Activated T-helper 1 cell treated with anti-CD3 and anti-CD28 coated beads, Interleukin-12 subunit alpha, Interleukin-12 subunit beta, Interleukin-2, Interleukin-4 antibody, amounts not matched to agents 30 ng/mL and 10 ng/mL and 1 ng/mL, durations not matched to agents 14 hours and 24 hours and 36 hours (primary cell): ENCODE data around the gene KCNA2. TPM values are rescaled to one million over a fixed set of nuclear protein-coding genes. Genes with fewer than 3 reads are reported as not detected.

Experiments used
- DNase-seq: peaks from one replicate; pipeline ENCODE4 v3.0.0; 2021; ENCODE audit warnings: low spot score
- H3K27ac Mint-ChIP-seq: one replicate; pipeline ENCODE4 v1.8.0; 2021; ENCODE audit warnings: mild to moderate bottlenecking, mixed read lengths
- H3K27me3 Mint-ChIP-seq: one replicate; pipeline ENCODE4 v1.8.0; 2022; ENCODE audit warnings: mild to moderate bottlenecking, moderate library complexity, mixed read lengths; ENCODE audit not compliant: insufficient read depth
- H3K36me3 Mint-ChIP-seq: one replicate; pipeline ENCODE4 v1.8.0; 2021; ENCODE audit warnings: low read depth, mixed read lengths
- H3K4me1 Mint-ChIP-seq: one replicate; pipeline ENCODE4 v1.8.0; 2021; ENCODE audit warnings: low read depth, mixed read lengths
- H3K4me3 Mint-ChIP-seq: one replicate; pipeline ENCODE4 v1.8.0; 2021; ENCODE audit warnings: mild to moderate bottlenecking, moderate library complexity, mixed read lengths
- H3K9me3 Mint-ChIP-seq: one replicate; pipeline ENCODE4 v1.8.0; 2021; ENCODE audit warnings: mixed read lengths
- intact Hi-C: fragments of 100-400 bp; cut with micrococcal nuclease; formaldehyde crosslinking; loops from one replicate; pipeline ENCODE4 v1.15.1; 2024
- total RNA-seq: library from RNA; stranded (reverse); gene quantifications from 2 replicates; pipeline ENCODE4 v1.2.3, GENCODE V29; 2022

KCNA2 gene
- total RNA-seq, 1 donor from 2014 or later, result 1.7 TPM

DNA sequence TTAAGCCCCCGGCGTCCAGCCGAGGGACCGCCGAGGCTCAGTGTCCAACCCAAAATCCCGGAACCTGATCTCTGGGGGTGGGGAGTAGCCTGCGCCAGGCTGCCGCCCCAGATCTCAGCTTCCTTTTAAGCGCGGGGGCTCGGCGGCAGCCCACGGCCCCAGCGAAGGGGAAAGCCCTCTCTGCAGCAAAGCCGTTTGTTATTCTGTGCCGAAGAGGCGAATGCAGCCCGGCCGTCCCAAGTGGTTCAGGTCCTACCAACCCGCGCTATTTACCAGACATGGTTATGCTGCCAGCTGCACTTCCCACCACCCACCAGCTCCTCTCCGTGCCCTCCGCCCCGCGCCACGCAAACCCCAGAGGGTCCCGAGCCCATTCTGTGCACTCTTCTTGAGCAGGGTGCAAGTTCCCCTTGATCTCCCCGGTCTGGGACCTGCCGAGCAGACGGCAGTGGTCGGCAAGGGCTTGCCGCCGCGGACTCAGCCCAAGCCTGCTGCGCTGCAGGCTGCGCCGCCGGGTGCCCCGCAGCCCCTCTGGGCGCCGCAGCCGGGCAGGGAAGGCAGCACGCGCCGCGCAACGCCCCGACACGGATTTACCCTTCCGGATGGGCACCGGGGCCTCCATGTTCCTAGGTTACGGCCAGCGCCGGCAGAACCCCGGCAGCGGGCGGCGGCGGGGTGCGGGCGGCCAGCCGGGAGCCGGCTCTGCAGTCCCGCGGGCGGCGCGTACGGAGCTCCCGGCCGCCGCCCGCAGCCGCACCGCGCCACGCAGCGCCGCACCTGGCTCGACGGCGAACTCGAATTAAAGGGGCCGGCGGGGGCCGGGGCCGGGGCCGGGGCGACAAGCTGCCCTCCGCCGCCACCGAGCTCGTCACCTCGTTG lies 738 bp upstream of the KCNA2 start:
- peaks cover 38% of the 10 kb centered on the region for H3K4me1 Mint-ChIP-seq
- H3K9me3 Mint-ChIP-seq, result no peaks in the 10 kb centered on the region
- intact Hi-C loops, result no loop called here
- DNase-seq, result no peak
- H3K4me3 Mint-ChIP-seq, result peak overlapping the region; percentile 83
- H3K27ac Mint-ChIP-seq, result no peak overlapping the region
- peaks cover 38% of the 10 kb centered on the region for H3K27me3 Mint-ChIP-seq
- peaks cover 14% of the 10 kb centered on the region for H3K36me3 Mint-ChIP-seq

DNA sequence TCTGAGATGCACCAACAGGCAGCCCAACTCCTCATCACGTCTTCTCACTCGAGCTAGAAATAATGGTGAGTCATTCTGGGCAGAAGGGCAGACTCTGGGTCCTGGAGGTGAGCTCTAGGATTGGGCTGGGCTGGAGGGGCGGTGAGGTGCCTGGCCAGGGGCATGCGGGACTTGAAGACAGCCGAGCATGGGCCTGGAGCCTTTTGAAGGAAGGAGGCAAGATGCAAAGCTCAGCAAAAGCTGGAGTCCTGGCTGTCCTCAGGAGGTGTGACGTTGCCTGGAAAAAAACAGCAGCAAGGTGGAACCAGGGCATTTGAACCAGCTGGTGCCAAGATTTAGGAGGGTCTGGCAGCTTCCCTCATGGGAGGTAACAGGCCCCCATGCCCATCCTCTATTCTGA lies 712 bp downstream of the KCNA2 start:
- Mint-ChIP-seq H3K27ac (no peak overlapping the region), H3K4me3 (peak overlapping the region; percentile 17), H3K4me1 (peaks cover 30% of the 10 kb centered on the region), H3K36me3 (peaks cover 16% of the 10 kb centered on the region), H3K27me3 (peaks cover 38% of the 10 kb centered on the region), H3K9me3 (no peaks in the 10 kb centered on the region)
- DNase-seq, result no peak
- intact Hi-C loops, result no loop called here

DNA sequence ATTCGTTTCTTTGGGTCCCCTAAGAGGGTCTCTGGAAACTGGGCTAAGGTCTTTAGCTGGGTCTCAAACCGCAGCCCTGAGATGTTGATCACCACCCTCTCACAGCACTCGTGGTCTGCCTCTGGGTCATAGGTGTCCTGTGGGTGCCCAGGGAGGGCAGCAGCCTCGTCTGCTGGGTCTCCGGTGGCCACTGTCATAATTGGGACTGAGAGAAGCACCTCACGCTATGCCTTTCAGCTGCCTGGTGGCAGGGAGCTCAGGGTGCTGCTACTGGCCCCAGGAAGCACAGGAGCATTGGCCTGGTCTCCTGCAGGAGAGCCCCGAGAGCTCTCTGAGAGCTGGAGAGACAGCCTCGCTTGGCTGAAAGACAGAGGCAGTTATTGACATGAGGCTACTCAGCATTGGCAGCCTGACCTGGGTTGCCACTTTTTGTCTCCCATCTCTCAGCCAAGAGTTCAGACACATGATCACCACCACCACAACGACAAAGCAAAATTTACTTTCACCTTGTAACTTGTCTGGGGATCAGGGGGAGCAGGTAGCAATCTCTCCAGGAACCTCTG lies 1.5 kb downstream of the KCNA2 start:
- DNase-seq, result no peak

DNA sequence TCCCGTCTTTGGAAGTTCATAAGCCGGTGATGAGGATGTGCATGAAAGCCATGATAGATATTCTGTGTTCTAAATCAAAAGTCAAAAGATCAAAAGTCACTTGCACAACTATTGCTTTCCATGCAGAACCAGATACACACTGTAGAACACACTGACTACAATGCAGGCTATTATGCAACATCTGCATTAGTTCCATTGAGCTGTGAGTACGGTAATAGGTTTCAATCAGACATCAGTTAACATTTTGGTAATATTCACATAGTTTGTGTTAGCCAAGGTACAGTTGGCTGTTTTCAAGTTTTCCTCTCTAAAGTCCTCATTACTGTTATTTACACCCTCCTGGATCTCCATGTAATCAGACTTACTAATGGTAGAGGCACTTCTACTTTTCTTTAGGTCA lies 3.1 kb downstream of the KCNA2 start:
- Mint-ChIP-seq H3K4me1 (peaks cover 6% of the 10 kb centered on the region), H3K27ac (no peak overlapping the region), H3K36me3 (peaks cover 14% of the 10 kb centered on the region), H3K4me3 (no peak overlapping the region), H3K27me3 (peaks cover 27% of the 10 kb centered on the region), H3K9me3 (no peaks in the 10 kb centered on the region)
- no peak for DNase-seq
- intact Hi-C loops, result no loop called here

More for the DNA sequence above, 1.5 kb downstream of the KCNA2 start:
- Mint-ChIP-seq H3K36me3 (peaks cover 14% of the 10 kb centered on the region), H3K4me1 (peaks cover 22% of the 10 kb centered on the region), H3K9me3 (no peaks in the 10 kb centered on the region), H3K27ac (no peak overlapping the region), H3K4me3 (peak overlapping the region; percentile 17), H3K27me3 (peaks cover 38% of the 10 kb centered on the region)
- intact Hi-C loops, result no loop called here

DNA sequence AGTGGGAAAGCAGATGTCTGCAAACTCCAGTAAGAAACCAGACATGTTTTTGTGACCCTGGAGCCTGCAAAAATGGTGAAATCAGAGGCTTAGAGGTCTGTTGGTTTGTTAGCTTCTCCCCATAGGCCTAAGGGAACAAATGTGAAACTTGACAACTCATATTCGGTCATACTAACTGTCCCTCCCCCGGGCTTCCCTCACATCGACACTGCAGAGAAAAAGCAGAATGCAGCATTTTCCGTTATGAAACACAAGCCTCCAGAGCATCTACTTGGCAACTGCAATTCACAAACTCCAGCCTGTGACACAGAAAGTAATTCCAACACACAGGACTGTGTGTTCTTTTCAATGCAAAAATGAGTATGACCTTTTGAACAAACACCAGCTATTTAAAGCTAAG lies 3.7 kb downstream of the KCNA2 start:
- H3K9me3 Mint-ChIP-seq, result no peaks in the 10 kb centered on the region
- peaks cover 22% of the 10 kb centered on the region for H3K27me3 Mint-ChIP-seq
- H3K36me3 Mint-ChIP-seq, result peaks cover 14% of the 10 kb centered on the region
- H3K4me3 Mint-ChIP-seq, result no peak overlapping the region
- DNase-seq, result no peak
- intact Hi-C loops, result no loop called here
- no peak overlapping the region for H3K27ac Mint-ChIP-seq
- H3K4me1 Mint-ChIP-seq, result peaks cover 5% of the 10 kb centered on the region

DNA sequence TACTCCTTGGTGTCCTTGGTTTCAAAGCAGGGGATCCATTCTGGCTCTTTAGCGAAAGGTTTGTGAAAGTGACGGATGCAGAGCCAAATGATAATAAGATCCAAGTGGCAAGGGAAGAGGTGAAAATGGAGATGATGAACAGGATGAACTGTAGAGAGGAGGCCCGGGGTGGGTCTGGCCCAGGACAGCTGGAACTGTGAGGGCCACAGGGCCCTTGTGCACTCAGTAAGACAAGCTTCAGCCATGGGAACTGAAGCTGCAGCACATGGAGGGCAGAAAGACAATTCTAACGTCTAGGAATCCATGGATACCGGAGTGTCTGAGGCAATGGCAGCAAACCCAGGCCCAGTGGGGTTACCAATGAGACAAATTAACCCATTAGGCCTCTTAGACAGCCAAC lies 4.8 kb downstream of the KCNA2 start:
- no peak overlapping the region for H3K4me3 Mint-ChIP-seq
- no peaks in the 10 kb centered on the region for H3K9me3 Mint-ChIP-seq
- intact Hi-C loops, result no loop called here

DNA sequence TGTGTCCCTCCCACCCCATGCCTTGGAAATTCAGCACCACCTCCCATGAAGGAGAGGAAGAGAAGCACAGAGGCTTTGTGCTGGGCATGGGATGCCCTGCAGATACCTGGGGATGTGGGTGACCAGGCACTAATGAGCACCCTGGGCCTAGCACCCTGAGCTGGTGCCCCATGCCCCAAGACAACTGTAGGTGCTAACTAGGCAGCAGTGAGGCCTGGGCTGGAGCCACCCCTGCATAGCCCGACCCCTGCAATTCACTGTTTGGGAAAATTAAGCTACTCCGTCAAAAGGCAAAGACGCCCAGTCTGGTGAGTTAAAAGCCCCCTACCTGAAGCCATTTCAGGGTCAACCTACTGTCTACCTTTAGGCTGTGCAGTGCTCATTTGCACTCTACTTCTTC lies 5.4 kb downstream of the KCNA2 start:
- no peaks in the 10 kb centered on the region for H3K9me3 Mint-ChIP-seq
- DNase-seq, result no peak
- no peaks in the 10 kb centered on the region for H3K4me1 Mint-ChIP-seq
- intact Hi-C loops, result no loop called here
- H3K27ac Mint-ChIP-seq, result no peak overlapping the region
- peaks cover 11% of the 10 kb centered on the region for H3K27me3 Mint-ChIP-seq
- no peak overlapping the region for H3K4me3 Mint-ChIP-seq
- peaks cover 14% of the 10 kb centered on the region for H3K36me3 Mint-ChIP-seq

More for the DNA sequence above, 4.8 kb downstream of the KCNA2 start:
- peaks cover 16% of the 10 kb centered on the region for H3K27me3 Mint-ChIP-seq
- H3K27ac Mint-ChIP-seq, result no peak overlapping the region
- no peak for DNase-seq
- H3K36me3 Mint-ChIP-seq, result peaks cover 14% of the 10 kb centered on the region
- H3K4me1 Mint-ChIP-seq, result no peaks in the 10 kb centered on the region

DNA sequence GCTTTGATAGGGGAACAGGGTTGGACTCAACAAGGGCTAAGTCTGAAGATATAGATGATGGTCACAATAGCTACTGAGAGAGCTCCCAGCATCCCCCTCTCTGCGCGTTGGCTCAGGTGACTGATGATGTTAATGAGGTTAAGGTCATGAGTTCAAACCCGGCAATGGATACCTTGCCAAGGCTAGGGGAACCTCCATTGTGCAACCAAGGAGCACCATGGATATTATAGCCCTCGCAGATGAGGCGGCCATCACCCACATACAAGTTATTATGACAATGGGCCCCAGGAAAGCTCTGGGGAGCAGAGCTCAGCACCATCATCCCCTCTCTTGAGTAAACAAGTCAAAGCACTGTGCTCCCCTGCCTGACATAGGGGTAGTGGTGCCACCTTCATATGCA lies 8.2 kb downstream of the KCNA2 start:
- Mint-ChIP-seq H3K27ac (no peak overlapping the region), H3K4me1 (peaks cover 21% of the 10 kb centered on the region), H3K27me3 (no peaks in the 10 kb centered on the region), H3K4me3 (no peak overlapping the region), H3K9me3 (no peaks in the 10 kb centered on the region), H3K36me3 (peaks cover 4% of the 10 kb centered on the region)
- no peak for DNase-seq
- intact Hi-C loops, result no loop called here

DNA sequence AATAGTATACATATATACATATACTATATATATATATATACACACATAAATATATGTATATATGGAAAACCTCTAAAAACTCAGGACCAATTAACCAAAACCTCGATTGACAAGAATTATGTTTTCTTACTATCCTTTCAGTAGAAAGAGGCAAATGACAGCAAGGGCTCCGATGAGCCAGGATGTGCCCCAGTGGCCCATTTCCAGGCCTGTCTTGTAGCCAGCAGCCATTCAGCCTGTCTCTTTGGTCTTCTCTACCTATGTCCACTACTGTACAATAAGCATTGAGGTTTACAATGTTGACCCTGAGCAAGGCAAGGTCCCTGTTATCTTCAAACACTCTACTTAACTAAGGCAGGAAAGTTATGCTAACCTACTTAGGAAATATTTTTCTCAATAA lies 9.8 kb downstream of the KCNA2 start:
- Mint-ChIP-seq H3K27ac (no peak overlapping the region), H3K9me3 (no peaks in the 10 kb centered on the region), H3K4me1 (peaks cover 21% of the 10 kb centered on the region), H3K36me3 (peaks cover 4% of the 10 kb centered on the region), H3K27me3 (peaks cover 4% of the 10 kb centered on the region), H3K4me3 (no peak overlapping the region)
- intact Hi-C loops, result no loop called here
- DNase-seq, result no peak

DNA sequence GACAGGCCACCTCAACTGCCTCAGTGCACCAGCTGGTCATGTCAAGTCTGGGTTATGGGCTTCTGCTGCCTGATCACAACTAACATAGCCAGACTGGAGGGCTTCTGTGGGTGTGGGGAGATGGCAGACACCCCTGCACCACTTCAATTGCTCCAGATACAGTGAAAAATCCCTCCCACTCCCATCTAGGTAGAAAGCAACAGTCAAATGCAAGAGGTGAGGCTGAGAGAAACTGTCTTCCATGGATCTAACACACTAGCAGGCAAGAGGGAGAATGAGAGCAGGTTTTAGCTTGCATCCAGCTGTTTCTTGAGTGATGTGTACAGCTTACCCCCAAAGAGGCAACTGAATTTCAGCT lies 10.8 kb downstream of the KCNA2 start:
- Mint-ChIP-seq H3K4me3 (no peak overlapping the region), H3K36me3 (peaks cover 2% of the 10 kb centered on the region), H3K27ac (no peak overlapping the region), H3K27me3 (peaks cover 4% of the 10 kb centered on the region), H3K4me1 (peaks cover 21% of the 10 kb centered on the region), H3K9me3 (no peaks in the 10 kb centered on the region)
- no peak for DNase-seq
- intact Hi-C loops, result no loop called here

DNA sequence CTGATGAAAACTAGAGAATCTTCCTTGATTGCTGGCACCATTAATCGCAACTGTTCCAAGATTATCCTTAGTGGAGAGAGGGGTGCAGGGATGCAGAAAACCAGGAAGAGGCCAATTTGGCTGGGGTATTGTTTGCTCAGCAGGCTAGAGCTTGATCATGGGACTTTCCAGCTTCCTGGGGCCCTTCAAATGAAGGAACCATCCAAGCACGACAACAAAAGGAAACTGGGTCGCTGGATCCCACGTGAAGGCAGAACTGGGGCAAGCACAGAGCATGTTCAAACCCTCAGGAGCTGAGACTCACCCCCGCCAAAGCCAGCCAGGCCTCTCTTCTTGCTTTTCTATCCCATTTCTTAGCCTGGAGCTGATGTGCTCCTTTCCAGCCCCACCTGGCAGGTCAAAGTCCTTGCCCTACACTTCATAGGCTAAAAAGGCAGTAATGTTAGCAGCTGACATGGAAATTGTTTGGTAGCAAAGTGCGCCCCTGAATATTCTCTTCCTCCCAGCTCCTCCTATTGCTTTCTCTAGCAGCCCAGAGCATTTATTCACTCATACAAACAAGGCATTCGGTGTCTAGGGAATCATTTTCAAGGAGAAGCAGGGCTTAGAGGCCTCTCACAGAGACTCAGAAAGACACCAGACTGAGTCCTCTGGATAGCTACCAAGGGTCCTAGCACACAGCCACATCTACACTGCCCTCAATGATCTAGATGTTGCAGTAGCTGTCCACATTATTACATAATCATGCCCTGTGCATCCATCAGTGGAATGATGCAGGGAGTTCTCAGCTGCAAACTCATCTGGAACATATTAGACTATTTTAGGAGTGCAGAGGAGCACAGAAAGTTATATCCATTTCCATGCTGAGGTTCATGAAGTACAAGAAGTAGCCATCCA lies 11.5 kb downstream of the KCNA2 start:
- no peak overlapping the region for H3K4me3 Mint-ChIP-seq
- no peak for DNase-seq
- peaks cover 21% of the 10 kb centered on the region for H3K4me1 Mint-ChIP-seq
- intact Hi-C loops, result no loop called here
- peaks cover 2% of the 10 kb centered on the region for H3K36me3 Mint-ChIP-seq
- no peaks in the 10 kb centered on the region for H3K9me3 Mint-ChIP-seq
- peaks cover 4% of the 10 kb centered on the region for H3K27me3 Mint-ChIP-seq
- H3K27ac Mint-ChIP-seq, result no peak overlapping the region

DNA sequence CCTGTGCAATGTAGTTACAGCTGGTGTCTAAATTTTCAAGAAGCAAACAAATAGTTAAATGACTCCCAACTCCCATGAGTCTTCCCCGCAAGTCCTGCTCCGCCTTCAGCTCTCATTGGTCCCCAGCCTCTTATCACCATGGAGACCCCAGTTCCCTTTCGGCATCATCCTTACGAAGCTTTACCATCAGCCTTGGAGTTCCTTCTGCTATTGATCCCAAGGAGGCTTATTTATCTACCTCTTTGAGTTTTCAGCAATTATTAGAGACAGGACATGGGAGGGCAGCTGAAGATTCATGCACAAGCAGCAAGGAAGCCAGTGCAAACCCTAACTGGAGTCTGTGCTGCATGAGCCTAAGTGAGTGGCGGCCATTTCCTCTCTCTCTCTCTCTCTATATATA lies 12.3 kb downstream of the KCNA2 start:
- Mint-ChIP-seq H3K27ac (no peak overlapping the region), H3K4me3 (no peak overlapping the region), H3K4me1 (peaks cover 21% of the 10 kb centered on the region), H3K9me3 (no peaks in the 10 kb centered on the region), H3K27me3 (peaks cover 4% of the 10 kb centered on the region), H3K36me3 (no peaks in the 10 kb centered on the region)
- intact Hi-C loops, result no loop called here
- no peak for DNase-seq

DNA sequence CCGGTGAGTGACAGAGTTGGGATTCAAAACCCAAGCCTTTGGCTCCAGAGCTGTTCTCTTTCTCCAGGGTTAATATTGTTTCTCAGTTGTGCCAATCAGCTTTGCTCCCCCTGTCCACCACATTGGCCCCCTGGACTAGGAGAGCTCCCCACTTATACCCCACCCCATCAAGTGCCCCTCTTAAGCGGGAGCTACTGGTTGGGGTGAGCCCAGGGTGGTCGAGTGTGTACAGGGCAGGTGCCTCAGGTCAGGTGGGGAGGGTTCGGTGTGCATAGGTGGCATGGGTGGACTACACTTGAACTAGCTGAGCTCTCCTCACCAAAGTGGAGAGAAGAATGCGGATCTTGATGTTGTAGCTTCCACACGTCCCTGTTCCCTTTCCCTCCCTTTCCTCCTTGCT lies 14.2 kb downstream of the KCNA2 start:
- peaks cover 10% of the 10 kb centered on the region for H3K27me3 Mint-ChIP-seq
- H3K27ac Mint-ChIP-seq, result no peak overlapping the region
- peaks cover 21% of the 10 kb centered on the region for H3K4me1 Mint-ChIP-seq
- no peak overlapping the region for H3K4me3 Mint-ChIP-seq
- intact Hi-C loops, result no loop called here
- no peaks in the 10 kb centered on the region for H3K9me3 Mint-ChIP-seq
- no peak for DNase-seq
- no peaks in the 10 kb centered on the region for H3K36me3 Mint-ChIP-seq
